EL (cell line): ENCODE results near the gene THADA.
"Not testable (repeated sequence)": the region's sequence is repeated elsewhere in the genome, so short reads cannot be mapped to it uniquely, and the experiment has no call there.

Source experiments
- DNase-seq: peaks from one replicate; pipeline ENCODE4 v3.0.0-alpha.2; 2016

THADA gene

DNA sequence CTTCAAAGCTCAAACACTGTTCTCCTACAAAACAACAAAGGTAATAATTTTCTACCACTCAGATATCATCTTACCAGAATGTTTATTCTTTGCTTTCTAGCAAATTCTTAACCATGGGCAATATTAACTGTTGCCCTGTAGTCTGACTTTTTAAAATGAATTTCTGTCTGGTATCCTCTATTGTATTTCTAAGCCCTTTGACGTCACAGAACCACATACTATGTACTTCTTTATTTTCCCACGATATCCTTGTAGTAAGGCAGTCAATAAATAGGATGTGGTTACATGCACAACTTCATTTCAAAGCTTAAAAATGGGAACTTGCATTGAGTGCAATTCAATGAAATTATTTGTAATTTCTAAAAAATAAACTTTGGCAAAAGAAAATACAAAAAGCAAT lies 58.7 kb downstream of the THADA start:
- DNase-seq: no peak

DNA sequence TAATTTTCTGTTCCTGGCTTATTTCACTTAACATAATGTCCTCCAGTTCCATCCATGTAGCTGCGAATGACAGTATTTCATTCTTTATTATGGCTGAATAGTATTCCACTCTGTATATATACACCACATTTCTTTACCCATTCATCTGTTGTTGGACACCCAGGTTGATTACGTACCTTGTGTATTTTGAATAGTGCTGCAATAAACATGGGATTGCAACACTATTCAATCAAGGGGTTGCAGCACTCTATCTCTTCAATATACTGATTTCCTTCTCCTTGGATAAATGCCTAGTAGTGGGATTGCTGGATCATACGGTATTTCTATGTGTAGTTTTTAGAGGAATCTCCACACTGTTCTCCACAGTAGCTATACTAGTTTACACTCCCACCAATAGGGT lies 61.3 kb downstream of the THADA start:
- no peak for DNase-seq

GRCh38 chr2:43532572-43532971 lies 63.3 kb downstream of the THADA start:
- not testable (repeated sequence) for DNase-seq

GRCh38 chr2:43531251-43531650 lies 64.6 kb downstream of the THADA start:
- no peak for DNase-seq

DNA sequence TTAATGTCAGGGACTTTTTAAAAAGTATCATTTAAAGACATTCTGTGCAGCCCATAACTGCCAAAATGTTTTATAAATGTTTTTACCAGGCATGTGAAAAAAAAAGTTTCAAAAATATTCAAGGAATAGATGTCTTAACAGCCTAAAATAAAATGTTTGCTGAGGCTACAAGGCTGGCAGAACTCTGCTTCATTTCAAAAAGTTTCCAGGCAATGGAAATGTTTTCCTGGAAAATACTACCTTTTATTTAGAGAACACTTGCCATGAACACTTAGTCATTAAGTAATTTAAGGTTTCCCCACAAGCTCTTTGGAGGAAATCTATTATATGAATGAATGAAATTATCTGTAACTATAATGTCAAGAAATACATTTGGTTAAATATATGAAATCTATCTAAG lies 68.8 kb downstream of the THADA start:
- DNase-seq: no peak

- DNase-seq: no peak
Measured at GRCh38 chr2:43525506-43525905, 70.3 kb downstream of the THADA start.

DNA sequence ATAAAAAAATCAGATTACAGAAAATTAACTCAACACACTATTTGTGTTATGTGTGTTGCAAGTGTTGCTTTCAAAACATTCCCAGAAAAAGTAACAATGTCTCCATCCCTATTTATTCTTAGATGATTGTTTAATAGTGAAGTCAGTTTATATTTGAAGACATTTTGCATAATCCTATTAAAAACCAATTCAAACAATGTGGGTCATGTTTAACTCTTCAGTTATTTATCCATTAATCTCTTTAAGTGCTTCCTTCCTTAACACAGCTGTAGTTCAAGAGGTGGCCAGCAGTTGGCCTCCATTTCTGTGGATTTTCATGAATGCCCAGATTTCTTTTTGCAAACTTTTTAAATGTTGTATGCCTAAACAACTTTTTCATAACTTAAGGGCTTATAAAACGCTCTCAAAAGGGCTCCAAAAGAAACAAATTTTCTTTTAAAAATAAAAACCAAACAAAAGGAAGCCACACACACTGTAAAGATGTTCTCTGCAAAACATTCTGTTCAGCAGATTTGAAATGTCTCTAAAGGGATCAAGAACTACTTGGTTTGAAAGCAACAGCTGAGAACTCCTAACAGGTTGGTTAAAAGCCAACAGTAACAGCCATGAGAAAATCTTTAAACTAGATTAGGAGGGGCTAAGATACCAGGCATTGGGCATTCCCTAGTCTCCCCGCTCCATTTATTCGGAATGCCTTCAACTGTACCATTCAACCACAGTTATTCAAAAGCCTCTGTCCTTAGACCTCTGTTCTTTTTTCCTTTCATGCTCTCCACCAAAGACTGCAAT lies 71.5 kb downstream of the THADA start:
- DNase-seq: no peak

GRCh38 chr2:43522177-43522576 lies 73.7 kb downstream of the THADA start:
- DNase-seq: no peak

DNA sequence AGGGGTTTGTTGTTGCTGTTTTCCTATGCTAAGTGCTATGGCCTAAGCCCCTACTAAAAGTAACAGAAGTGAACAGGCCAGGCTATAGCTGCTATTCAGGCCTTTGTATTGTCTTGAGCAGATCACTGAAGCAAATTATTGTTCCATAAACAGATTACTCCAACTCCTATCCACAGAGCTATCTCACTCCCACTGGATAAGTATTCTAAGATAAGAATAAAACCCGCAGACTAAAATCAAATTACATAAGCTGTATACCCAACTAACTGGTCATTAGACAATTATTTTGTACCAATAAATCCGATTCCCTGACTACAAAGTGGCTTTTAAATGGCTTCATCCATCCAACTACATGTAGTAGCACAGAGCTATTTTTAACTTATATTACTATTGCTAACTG lies 74.3 kb downstream of the THADA start:
- DNase-seq: no peak

DNA sequence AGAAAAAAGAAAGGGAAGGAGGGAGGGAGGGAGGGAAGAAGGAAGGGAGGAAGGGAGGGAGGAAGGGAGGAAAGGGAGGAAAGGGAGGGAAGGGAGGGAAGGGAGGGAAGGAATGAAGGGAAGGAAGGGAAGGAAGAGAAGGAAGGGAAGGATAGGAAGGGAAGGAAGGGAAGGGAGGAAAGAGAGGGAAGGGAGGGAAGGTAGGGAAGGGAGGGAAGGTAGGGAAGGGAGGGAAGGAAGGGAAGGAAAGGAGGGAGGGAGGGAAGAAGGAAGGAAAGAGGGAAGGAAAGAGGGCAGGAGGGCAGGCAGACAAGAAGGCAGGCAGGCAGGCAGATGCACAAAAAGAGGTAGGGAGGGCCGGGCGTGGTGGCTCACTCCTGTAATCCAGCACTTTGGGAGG lies 74.9 kb downstream of the THADA start:
- no peak for DNase-seq

- DNase-seq: peak; percentile 84
Measured at GRCh38 chr2:43519643-43520221, 76.1 kb downstream of the THADA start.

- no peak for DNase-seq
Measured at GRCh38 chr2:43518718-43519117, 77.1 kb downstream of the THADA start.

- DNase-seq: no peak
Measured at GRCh38 chr2:43518181-43518580, 77.7 kb downstream of the THADA start.

- DNase-seq: no peak
Measured at GRCh38 chr2:43515807-43516497, 79.9 kb downstream of the THADA start.

DNA sequence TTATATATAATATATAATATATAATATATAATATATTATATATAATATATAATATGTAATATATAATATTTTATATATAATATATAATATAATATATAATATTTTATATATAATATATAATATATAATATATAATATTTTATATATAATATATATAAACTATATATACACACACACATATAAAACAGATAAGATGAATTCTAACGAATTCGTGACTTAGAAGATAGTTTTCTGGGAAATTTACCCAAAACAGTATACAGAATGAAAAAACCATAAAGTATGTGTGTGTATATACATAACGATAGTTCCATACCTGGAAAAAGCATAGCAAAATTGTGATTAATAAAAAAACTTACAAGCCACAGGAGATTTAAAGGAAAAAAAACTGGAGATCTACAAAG lies 80.6 kb downstream of the THADA start:
- no peak for DNase-seq

DNA sequence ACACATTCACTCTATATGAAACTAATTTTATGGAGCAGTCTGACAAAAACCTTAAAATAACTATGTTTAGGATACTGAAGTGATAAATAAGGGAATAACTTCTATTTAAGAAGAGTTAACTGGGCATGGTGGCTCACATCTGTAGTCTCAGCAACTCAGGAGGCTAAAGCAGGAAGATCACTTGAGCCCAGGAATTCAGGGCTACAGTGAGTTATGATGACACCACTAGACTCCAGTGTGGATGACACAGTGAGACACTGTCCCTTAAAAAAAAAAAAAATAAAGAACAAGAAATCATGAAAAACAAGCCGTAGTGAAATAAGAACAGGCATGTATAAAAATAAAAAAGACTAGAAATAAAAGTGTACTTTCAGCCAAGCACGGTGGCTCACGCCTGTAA lies 82.0 kb downstream of the THADA start:
- DNase-seq: no peak

- peak; percentile 7 for DNase-seq
Measured at GRCh38 chr2:43513216-43513615, 82.6 kb downstream of the THADA start.

- DNase-seq: no peak
Measured at GRCh38 chr2:43511199-43511598, 84.6 kb downstream of the THADA start.

- DNase-seq: no peak
Measured at GRCh38 chr2:43509886-43510285, 86.0 kb downstream of the THADA start.

- no peak for DNase-seq
Measured at GRCh38 chr2:43508209-43508608, 87.6 kb downstream of the THADA start.

DNA sequence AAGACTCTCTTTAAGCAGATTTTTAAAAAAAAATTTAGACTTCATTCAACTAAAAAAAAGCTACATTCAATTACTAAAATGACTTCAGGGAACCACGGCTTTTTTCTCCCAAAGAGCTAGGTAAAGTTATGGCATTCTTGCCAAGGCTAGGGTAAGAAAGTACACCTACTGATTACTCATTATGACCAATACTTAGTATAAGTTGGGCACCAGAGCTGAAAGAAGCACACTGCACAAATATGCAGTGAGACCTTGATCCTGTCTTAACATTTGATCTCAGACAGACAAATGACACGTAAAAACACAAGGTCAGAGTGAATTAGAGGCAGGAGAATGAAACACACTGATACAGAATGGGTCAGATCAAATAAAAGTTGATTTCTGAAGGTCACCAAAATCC lies 88.7 kb downstream of the THADA start:
- DNase-seq: no peak

- no peak for DNase-seq
Measured at GRCh38 chr2:43495727-43496126, 100.1 kb downstream of the THADA start.

DNA sequence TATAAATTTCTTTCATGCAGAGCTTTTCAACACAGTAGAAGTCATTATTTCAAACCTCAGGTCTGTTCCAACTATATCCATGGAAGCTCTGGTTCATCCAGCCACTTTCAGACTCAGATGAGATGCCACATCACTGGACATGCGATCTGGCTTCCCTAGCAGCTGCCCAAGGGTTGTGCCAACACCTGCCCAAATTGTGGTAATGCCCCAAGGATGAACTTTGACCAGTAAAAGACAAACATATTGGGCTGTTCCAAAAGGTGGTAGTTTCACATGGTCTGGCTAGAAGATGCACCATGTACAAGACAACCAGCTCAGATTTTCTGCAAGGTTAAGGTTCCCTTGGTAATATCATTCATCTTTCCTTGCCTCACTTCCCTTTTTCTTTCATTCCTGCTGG lies 101.9 kb downstream of the THADA start:
- no peak for DNase-seq

DNA sequence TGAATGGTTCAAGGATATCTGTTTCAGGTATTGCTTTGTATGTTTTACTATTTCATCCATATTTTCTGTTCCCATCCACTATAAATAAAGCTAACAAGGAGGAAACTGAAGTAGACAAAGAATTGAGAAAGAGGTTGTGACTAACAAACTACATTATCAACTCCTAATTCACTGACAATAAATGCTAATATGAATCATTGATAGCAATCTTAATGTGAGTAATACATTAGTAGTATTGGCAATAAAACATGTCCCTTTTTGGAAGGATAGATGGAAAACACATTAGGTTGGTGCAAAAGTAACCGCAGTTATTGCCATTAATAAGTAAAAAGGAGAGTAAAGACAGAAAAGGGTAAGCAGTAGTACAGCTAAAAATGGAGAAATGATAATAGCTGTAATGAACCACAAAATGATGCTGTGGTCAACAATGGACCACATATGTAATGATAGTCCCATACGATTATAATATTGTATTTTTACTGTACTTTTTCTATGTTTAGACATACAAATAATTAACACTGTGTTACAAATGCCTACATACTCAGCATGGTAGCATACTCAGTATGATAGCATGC lies 104.7 kb downstream of the THADA start:
- DNase-seq: no peak
